ENCODE measurements around the gene TNNT3.

DNA sequence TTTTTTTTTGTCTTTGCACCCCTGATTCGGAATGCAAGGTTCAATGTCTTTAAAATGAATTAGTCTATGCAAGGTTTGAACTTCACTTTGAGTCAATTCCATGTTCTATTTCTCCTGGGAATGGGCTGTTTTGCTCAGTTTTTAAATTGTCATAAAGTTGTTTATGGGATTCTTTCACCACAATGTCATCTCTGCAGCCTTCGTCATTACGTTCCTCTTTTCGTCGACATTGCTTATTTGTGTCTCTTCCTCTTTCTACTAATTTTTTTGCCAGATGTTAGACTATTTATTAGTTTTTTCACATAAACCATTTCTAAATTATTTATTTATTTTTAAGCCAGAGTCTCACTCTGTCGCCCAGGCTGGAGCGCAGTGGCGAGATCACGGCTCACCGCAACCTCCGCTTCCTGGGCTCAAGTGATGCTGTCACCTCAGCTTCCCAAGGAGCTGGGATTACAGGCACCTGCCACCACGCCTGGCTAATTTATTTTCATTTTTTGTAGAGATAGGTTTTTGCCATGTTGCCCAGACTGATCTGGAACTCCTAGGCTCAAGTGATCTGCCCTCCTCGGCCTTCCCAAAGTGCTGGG is 7.1 kb upstream of the TNNT3 start:
- TF ChIP-seq CTCF (IDR thresholded peaks at IDR 0.05) (no peak), POLR2A (IDR thresholded peaks at IDR 0.05) (no peak)
